ENCODE results near the gene RSF1.

RSF1 gene

GRCh38 chr11:77750394-77751156, 69.9 kb downstream of the RSF1 start:
- DNase-seq (ENCODE audit: low spot score) = no peak

- no peak for DNase-seq (ENCODE audit: low spot score)
These were observed 71.3 kb downstream of the RSF1 start for GRCh38 chr11:77749232-77749631.

- no peak for DNase-seq (ENCODE audit: low spot score)
These were observed 72.3 kb downstream of the RSF1 start for GRCh38 chr11:77748266-77748665.

GRCh38 chr11:77747381-77747969, 73.0 kb downstream of the RSF1 start:
- no peak for DNase-seq (ENCODE audit: low spot score)

DNA sequence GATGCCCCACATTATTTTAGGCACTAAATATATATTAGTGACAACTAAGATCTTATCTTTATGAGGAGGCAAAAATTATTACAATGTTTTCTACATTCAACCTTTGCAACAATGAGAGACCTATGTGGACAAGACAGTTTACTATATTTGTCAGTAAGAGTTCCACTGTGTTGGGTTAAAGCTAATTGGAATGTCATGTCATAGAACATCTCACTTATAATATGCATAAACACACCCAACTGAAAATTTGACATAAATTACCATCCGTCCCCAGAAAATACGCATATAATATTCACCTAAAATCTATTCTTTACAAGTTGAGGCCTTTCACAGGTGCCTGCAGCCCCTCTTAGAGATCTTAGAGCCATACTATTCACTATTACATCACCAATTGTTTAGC, 84.0 kb downstream of the RSF1 start:
- no peak for DNase-seq (ENCODE audit: low spot score)

DNA sequence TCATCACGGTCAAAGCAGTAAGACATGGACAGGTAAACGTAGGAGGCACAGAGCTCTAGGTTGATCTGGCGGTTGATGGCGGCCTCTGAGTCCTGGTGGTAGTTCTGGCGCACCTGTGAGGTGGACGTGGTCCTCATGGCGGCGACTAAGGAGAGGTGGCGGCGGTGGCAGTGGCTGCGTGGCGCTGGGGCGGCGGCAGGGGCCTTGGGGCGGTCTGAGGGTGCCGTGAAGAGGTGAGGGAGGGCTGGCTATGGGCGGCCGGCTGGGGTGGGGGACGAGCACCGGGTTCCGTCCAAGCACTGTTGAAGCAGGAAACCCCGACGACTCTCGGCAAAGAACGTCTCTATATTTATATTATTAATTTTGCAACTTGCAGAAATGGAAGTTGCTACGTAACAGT, 85.6 kb downstream of the RSF1 start:
- DNase-seq (ENCODE audit: low spot score) = no peak

DNA sequence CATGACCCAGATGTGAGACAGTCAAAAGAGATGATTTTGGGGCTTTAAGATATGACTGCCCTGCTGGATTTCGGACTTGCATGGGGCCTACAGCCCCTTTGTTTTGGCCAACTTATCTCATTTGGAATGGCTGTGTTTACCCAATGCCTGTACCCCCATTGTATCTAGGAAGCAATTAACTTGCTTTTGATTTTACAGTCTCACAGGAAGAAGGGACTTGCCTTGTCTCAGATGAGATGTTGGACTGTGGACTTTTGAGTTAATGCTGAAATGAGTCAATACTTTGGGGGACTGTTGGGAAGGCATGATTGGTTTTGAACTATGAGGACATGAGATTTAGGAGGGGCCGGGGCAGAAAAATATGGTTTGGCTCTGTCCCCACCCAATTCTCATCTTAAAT, 88.4 kb downstream of the RSF1 start:
- DNase-seq (ENCODE audit: low spot score) = no peak

DNA sequence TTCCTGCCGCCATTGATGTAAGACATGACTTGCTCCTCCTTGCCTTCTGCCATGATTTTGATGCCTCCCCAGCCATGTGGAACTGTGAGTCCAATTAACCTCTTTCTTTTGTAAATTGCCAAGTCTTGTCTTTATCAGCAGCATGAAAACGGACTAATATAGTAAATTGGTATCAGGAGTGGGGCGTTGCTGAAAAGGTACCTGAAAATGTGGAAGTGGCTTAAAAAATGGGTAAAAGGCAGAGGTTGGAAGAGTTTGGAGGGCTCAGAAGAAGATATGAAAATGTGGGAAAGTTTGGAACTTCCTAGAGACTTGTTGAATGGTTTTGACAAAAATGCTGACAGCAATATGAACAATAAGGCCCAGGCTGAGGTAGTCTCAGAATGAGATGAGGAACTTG, 89.7 kb downstream of the RSF1 start:
- no peak for DNase-seq (ENCODE audit: low spot score)

GRCh38 chr11:77729063-77729462, 91.5 kb downstream of the RSF1 start:
- DNase-seq (ENCODE audit: low spot score) = no peak

DNA sequence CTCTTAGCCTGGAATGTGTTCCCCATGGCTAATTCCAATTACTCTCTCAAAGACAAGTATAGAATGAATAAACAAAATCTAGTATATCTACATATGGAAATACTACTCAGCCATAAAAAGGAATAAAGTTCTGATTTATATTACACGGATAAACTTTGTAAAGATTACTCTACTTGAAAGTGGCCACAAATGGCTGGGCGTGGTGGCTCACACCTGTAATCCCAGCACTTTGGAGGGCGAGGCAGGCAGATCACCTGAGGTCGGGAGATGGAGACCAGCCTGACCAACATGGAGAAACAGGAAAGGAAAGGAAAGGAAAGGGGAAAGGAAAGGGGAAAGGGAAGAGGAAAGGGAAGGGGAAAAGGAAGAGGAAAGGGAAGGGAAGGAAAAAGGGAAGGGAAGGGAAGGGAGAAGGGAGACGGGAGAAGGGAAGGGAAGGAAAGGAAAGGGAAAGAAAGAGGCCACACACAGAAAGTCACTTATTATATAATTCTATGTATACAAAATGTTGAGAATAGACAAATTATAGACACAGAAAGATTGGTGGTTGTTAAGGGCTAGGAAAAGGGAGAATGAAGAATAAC, 92.2 kb downstream of the RSF1 start:
- no peak for DNase-seq (ENCODE audit: low spot score)

- DNase-seq (ENCODE audit: low spot score) = no peak
These were observed 94.0 kb downstream of the RSF1 start for GRCh38 chr11:77726524-77726923.

DNA sequence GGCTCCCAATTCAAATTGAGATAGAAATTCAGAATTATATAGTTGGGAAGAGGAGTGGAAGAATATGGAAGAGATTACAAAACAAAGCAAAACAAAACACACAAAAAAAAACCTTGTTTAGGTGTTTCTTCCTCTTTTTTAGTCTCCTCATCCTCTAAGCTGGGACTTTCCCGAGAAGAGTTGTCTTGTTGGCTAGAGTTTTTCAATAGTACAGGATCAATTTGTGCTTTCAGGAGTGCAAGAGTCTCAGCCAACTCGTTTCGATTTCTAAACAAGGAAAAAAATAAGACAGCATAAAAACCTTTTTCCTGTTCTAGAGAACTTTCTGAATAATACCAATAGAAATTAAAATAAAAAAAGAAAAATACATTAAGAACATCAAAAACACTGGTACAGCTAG, 95.1 kb downstream of the RSF1 start:
- no peak for DNase-seq (ENCODE audit: low spot score)

DNA sequence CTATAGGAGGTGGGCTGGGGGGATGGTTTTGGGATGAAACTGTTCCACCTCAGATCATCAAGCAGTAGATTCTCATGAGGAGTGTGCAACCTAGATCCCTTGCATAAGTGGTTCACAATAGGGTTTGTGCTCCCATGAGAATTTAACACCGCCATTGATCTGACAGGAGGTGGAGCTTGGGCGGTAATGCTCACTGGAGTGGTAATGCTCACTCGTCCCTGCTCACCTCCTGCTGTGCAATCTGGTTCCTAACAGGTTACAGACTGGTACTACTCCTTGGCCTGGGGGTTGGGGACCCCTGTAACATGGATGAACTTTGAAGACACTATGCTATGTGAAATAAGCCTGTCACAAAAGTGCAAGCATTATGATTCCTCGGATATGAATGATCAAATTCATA, 95.9 kb downstream of the RSF1 start:
- no peak for DNase-seq (ENCODE audit: low spot score)

DNA sequence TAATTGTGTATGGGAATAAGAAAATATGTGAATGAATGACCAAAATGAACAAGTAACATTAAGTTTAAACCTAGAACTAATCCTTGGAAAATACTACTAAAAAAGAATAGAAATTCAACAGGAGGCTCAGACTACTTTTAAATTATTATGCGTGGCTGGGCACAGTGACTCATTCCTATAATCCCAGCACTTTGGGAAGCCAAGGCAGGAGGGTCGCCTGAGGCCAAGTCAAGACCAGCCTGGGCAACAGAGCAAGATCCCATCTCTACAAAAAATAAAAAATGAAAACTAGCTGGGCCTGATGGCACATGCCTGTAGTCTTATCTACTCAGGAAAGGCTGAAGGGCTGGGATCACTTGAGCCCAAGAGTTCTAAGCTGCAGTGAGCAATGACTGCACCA, 97.5 kb downstream of the RSF1 start:
- no peak for DNase-seq (ENCODE audit: low spot score)

GRCh38 chr11:77710358-77710757, 110.2 kb downstream of the RSF1 start:
- no peak for DNase-seq (ENCODE audit: low spot score)

GRCh38 chr11:77705876-77706579, 114.5 kb downstream of the RSF1 start:
- DNase-seq (ENCODE audit: low spot score) = no peak

- peak; percentile 10 for DNase-seq (ENCODE audit: low spot score)
These were observed 115.2 kb downstream of the RSF1 start for GRCh38 chr11:77705195-77705875.

- no peak for DNase-seq (ENCODE audit: low spot score)
These were observed 116.5 kb downstream of the RSF1 start for GRCh38 chr11:77704029-77704428.

DNA sequence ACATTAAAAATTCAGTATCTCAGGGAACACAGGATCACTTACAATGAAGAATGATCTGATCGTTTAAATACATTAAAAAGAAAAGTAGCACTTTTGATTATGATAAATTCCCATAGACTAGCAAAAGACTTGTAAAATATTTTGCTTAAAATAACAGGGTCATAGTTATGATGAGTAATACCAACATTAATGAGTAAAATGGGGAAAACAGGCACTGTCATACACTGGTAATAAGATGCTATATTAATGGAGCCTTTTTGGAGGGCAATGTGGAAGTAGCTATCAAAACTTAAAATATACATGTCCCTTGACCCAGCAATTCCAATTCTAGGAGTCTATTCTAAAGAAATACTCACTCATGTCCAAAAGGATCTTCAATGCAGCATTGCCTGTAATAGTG, 121.1 kb downstream of the RSF1 start:
- DNase-seq (ENCODE audit: low spot score) = no peak

GRCh38 chr11:77698896-77699295, 121.6 kb downstream of the RSF1 start:
- DNase-seq (ENCODE audit: low spot score) = no peak

GRCh38 chr11:77697865-77698264, 122.7 kb downstream of the RSF1 start:
- no peak for DNase-seq (ENCODE audit: low spot score)

GRCh38 chr11:77695417-77695816, 125.1 kb downstream of the RSF1 start:
- no peak for DNase-seq (ENCODE audit: low spot score)
